GM12892 (cell line): ENCODE data around the gene LRCH3.

ENCODE experiments used
- POLR2A ChIP-seq: IDR thresholded peaks from 2 replicates; pipeline ENCODE4 v1.6.1; 2011; ENCODE audit warnings: low read depth, low read length, control low read depth
- POLR2AphosphoS5 ChIP-seq: IDR thresholded peaks from 2 replicates; pipeline ENCODE4 v1.6.1; 2011; ENCODE audit warnings: low read depth, low read length, control low read depth

GRCh38 chr3:197873329-197873728, 82.3 kb downstream of the LRCH3 start:
- TF ChIP-seq POLR2A: no peak
- TF ChIP-seq POLR2AphosphoS5: no peak
